HepG2 (cell line): Measurements from ENCODE around the gene TTC8. TPM values are rescaled to one million over a fixed set of nuclear protein-coding genes. Genes with fewer than 3 reads are reported as not detected.
A peak's percentile ranks its signal among the peaks of the same experiment; 100 is the strongest.

Experiments used
- ATAC-seq: fragments of 200-7000 bp; cut with Tn5 transposase; 3 replicates; pipeline ENCODE4 v1.9.1; 2020; ENCODE audit warnings: mild to moderate bottlenecking, moderate library complexity
- BruUV-seq: library from RNA; stranded (reverse); fragments of 400-500 nt; replicated peaks from 2 replicates; lab custom pipeline; 2021; lab: Mats Ljungman, UMichigan
- CTCF ChIA-PET: fragments of 300-600 bp; formaldehyde crosslinking; extraction: SDS; loops from one replicate; lab custom pipeline; 2021; ENCODE audit warnings: low total read pairs, inconsistent platforms, low intra/inter-chr PET ratio; lab: Yijun Ruan, JAX
- POLR2A ChIA-PET: fragments of 350-600 bp; sonication (Branson Sonifier 250); formaldehyde crosslinking; loops from one replicate; lab custom pipeline; 2020; ENCODE audit warnings: antibody characterized with exemption, inconsistent platforms; lab: Yijun Ruan, JAX
- DNase-seq: peaks from one replicate; pipeline ENCODE4 v3.0.0-alpha.2; 2015; ENCODE audit warnings: low spot score
- FAIRE-seq: peaks from 3 replicates; lab custom pipeline; 2011; peaks lifted over from hg19 to GRCh38; lab: Jason Lieb, UNC
- H2AFZ ChIP-seq: one replicate; pipeline ENCODE4 v1.6.1; 2011; ENCODE audit warnings: low read length, inconsistent platforms
- H3K27ac ChIP-seq: fragments of 300-600 bp; 3 replicates; pipeline ENCODE4 v1.8.0; 2011; ENCODE audit warnings: mixed run types, mild to moderate bottlenecking, mixed read lengths, low read length, inconsistent platforms; ENCODE audit not compliant: insufficient read depth; ENCODE audit errors: extremely low read length
- H3K27me3 ChIP-seq, 2 experiments: fragments of 200-600 bp in 1 of 2; 2 replicates in 1 of 2; 3 replicates in 1 of 2; pipeline versions ENCODE4 v1.6.0 to v1.8.0; 2011; ENCODE audit warnings: low read length in 2 of 2, mild to moderate bottlenecking in 2 of 2, moderate library complexity in 2 of 2, inconsistent platforms in 1 of 2; ENCODE audit not compliant: insufficient read depth in 2 of 2, control insufficient read depth in 1 of 2
- H3K36me3 ChIP-seq, 2 experiments: fragments of 200-600 bp in 1 of 2; replicated peaks in 1 of 2; 2 replicates in 1 of 2; 3 replicates in 1 of 2; pipeline versions ENCODE4 v1.5.1 to v1.8.0; 2011; ENCODE audit warnings: low read length in 2 of 2, inconsistent platforms in 1 of 2; ENCODE audit not compliant: insufficient read depth in 2 of 2, control insufficient read depth in 1 of 2
- H3K4me1 ChIP-seq: 2 replicates; pipeline ENCODE4 v1.5.1; 2012; ENCODE audit warnings: low read length, inconsistent platforms; ENCODE audit not compliant: insufficient read depth
- H3K4me2 ChIP-seq: 2 replicates; pipeline ENCODE4 v1.6.0; 2011; ENCODE audit warnings: low read depth, low read length, inconsistent platforms
- H3K4me3 ChIP-seq, 3 experiments: fragments of 200-600 bp in 1 of 3; sonication (generic), shearing (Covaris generic) in 1 of 3; replicated peaks in 1 of 3; 2 replicates each; pipeline ENCODE4 v1.5.1; 2011 to 2016; ENCODE audit warnings: low read length in 3 of 3, inconsistent platforms in 2 of 3, low read depth in 2 of 3, mild to moderate bottlenecking in 2 of 3, control low read depth in 1 of 3, mixed read lengths in 1 of 3; ENCODE audit not compliant: insufficient read depth in 1 of 3
- H3K79me2 ChIP-seq: one replicate; pipeline ENCODE4 v1.6.1; 2011; ENCODE audit warnings: low read length, inconsistent platforms; ENCODE audit not compliant: insufficient read depth
- H3K9ac ChIP-seq: 2 replicates; pipeline ENCODE4 v1.6.0; 2011; ENCODE audit warnings: mild to moderate bottlenecking, low read depth, low read length, inconsistent platforms; ENCODE audit not compliant: insufficient read depth
- H3K9me3 ChIP-seq: 2 replicates; pipeline ENCODE4 v1.5.1; 2012; ENCODE audit warnings: mild to moderate bottlenecking, low read length
- H4K20me1 ChIP-seq: 2 replicates; pipeline ENCODE4 v1.6.0; 2011; ENCODE audit warnings: inconsistent platforms, mild to moderate bottlenecking, low read length, moderate library complexity; ENCODE audit not compliant: insufficient read depth
- CCDC6 ChIP-seq: sonication (generic); formaldehyde crosslinking; IDR thresholded peaks from 2 replicates; pipeline ENCODE4 v1.8.1; 2022; ENCODE audit warnings: mild to moderate bottlenecking, missing genetic modification reagents, moderate library complexity
- ETV5 ChIP-seq: IDR thresholded peaks from 2 replicates; pipeline ENCODE4 v1.6.1; 2018; ENCODE audit warnings: missing biosample characterization, missing genetic modification reagents, inconsistent platforms, borderline replicate concordance
- GLI4 ChIP-seq: sonication (generic); formaldehyde crosslinking; IDR thresholded peaks from 2 replicates; pipeline ENCODE4 v1.5.1; 2020; ENCODE audit warnings: missing genetic modification reagents, mild to moderate bottlenecking, moderate library complexity, borderline replicate concordance
- HOXA9 ChIP-seq: sonication (generic); formaldehyde crosslinking; IDR thresholded peaks from 2 replicates; pipeline ENCODE4 v1.8.1; 2022; ENCODE audit warnings: missing genetic modification reagents, mild to moderate bottlenecking, moderate library complexity, borderline replicate concordance
- NBN ChIP-seq: fragments of 450-650 bp; conservative IDR thresholded peaks from 2 replicates; pipeline ENCODE4 v1.6.1; 2017
- NKX3-1 ChIP-seq: sonication (generic); formaldehyde crosslinking; IDR thresholded peaks from 2 replicates; pipeline ENCODE4 v1.5.0; 2020; ENCODE audit warnings: missing genetic modification reagents
- RFX3 ChIP-seq: IDR thresholded peaks from 2 replicates; pipeline ENCODE4 v1.6.1; 2016; ENCODE audit warnings: missing biosample characterization, missing genetic modification reagents
- ZFP62 ChIP-seq: sonication (generic); formaldehyde crosslinking; IDR thresholded peaks from 2 replicates; pipeline ENCODE4 v1.4.0; 2020; ENCODE audit warnings: missing genetic modification reagents
- ZNF614 ChIP-seq: IDR thresholded peaks from 2 replicates; pipeline ENCODE4 v1.6.1; 2018; ENCODE audit warnings: missing biosample characterization, missing genetic modification reagents, inconsistent platforms, borderline replicate concordance
- ZNF839 ChIP-seq: sonication (generic); formaldehyde crosslinking; IDR thresholded peaks from 2 replicates; pipeline ENCODE4 v1.4.0; 2020; ENCODE audit warnings: missing genetic modification reagents, mild to moderate bottlenecking, borderline replicate concordance
- WGBS: methylation state at CpG from one replicate; pipeline ENCODE4 v1.1.6; 2017; ENCODE audit warnings: low lambda C conversion rate; 5-methylcytosine and 5-hydroxymethylcytosine counted together
- in situ Hi-C: cut with HindIII; loops from 2 replicates; pipeline ENCODE4 v1.10.0; 2017; ENCODE audit warnings: low pct_unique_long_range_greater_than_20kb; ENCODE audit not compliant: extremely low pct_ligation_motif_present
- intact Hi-C: fragments of 100-400 bp; cut with micrococcal nuclease; formaldehyde crosslinking; loops from one replicate; pipeline ENCODE4 v1.10.0; 2022; ENCODE audit not compliant: unreplicated experiment
- polyA plus RNA-seq, 8 experiments: library from polyadenylated mRNA; depleted of rRNA in 3 of 8; stranded (reverse) in 7 of 8; unstranded in 1 of 8; fragments of >200 nt; fragmentation: Illumina TruSeq in 4 of 8; extraction: Trizol in 4 of 8; gene quantifications; 2 replicates each; pipeline versions ENCODE4 v1.2.1 to v1.2.3, GENCODE V29; 2011 to 2016; ENCODE audit warnings: low read depth in 4 of 8, missing spikeins in 1 of 8, mixed read lengths in 1 of 8; ENCODE audit not compliant: insufficient read depth in 1 of 8
- total RNA-seq, 5 experiments: library from RNA; depleted of rRNA; stranded (reverse); fragments of >200 nt; fragmentation: Illumina TruSeq; extraction: Trizol; gene quantifications; 2 replicates each; pipeline ENCODE4 v1.2.3, GENCODE V29; 2016; ENCODE audit warnings: low read depth in 1 of 5
- TF ChIP-seq, protein P1 (sequence below): IDR thresholded peaks from 2 replicates; pipeline ENCODE4 v1.6.1; 2016; ENCODE audit warnings: missing compliant biosample characterization, missing genetic modification reagents, borderline replicate concordance
- TF ChIP-seq, protein P2 (sequence below): sonication (generic); formaldehyde crosslinking; IDR thresholded peaks from 2 replicates; pipeline ENCODE4 v1.4.0; 2020; ENCODE audit warnings: missing genetic modification reagents
- TF ChIP-seq, protein P3 (sequence below): sonication (generic); formaldehyde crosslinking; conservative IDR thresholded peaks from 2 replicates; pipeline ENCODE4 v1.4.0; 2020; ENCODE audit warnings: missing genetic modification reagents

Gene TTC8
- total and polyA plus RNA-seq, 2 of the 13 experiments (the other 11 are each of a cell fraction or from before 2014, with no cell fraction given), result 13.8 to 15.2 TPM

DNA sequence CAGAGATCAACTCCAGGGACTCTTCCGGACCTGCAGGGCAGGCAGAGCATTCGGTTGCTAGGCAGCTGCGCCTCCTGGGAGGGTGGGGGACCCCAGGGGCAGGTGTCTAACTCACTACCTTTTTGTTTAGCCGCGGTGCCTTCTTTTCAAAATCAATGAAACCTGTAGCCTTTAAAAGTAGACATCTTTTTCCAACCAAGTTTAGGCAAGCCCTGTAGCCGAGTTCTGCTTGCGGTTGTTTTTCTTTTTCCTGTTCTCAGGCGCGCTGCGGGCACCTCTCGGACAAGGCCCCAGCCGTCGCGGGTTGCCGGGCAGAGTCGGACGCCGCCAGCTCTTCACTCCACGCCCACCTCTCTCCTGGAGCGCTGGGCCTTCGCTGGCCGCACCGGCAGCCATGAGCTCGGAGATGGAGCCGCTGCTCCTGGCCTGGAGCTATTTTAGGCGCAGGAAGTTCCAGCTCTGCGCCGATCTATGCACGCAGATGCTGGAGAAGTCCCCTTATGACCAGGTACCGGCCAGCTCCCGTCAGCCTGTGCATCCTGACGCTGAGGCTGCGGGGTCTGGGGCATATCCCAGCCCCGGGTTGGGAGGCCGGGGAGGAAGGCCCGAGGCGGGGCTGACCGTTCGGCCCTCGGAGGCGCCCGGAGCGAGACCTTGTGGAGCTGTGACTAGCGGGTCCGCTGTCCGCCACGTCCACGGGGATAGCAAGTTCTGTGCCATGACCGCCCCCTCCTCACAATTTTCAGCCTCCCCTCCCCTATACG lies at the start of gene TTC8 (continued):
- peak; percentile 81; the same call in 1 of the 2 replicates for TF ChIP-seq ZNF839 (CRISPR knock-in tag)
- TF ChIP-seq NBN, result no peak
- TF ChIP-seq GLI4 (CRISPR knock-in tag), result peak; percentile 79; the same call in 1 of the 2 replicates
- TF ChIP-seq, all 625 proteins: peak for 245

DNA sequence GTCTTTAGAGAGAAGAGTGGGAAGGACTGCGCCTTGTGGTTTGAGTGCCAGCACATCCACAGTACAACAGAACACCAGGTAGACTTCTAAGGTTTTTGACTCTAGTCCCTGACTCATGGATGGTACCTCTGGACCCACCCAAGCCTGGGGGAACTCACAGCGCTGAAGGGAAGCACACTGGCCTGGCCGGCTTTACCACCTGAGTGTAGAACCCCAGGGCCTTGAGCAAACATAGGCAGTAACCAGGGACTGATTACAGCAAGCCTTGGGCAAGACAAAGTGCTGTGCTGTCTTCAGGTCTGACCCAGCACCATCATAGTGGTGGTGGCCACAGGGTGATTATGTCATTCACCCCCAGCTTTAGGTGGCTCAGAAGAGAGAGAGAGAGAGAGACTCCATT lies 48.9 kb upstream of the TTC8 start:
- intact Hi-C loops (no loop called here), in situ Hi-C loops (no loop called here)
- ChIA-PET POLR2A (no interaction called here), CTCF (no interaction called here)
- Histone ChIP-seq H3K4me1 (no peaks in the 10 kb centered on the region), H3K27me3 (peaks cover 0 to 16% of the 10 kb centered on the region in 2 experiments; a peak in 3 of 5 replicates), H3K36me3 (no peaks in the 10 kb centered on the region), H3K79me2 (no peaks in the 10 kb centered on the region), H4K20me1 (no peaks in the 10 kb centered on the region), H3K4me3 (no peak overlapping the region), H3K9ac (no peak overlapping the region), H3K9me3 (no peaks in the 10 kb centered on the region), H2AFZ (no peak overlapping the region), H3K27ac (no peak overlapping the region), H3K4me2 (no peak overlapping the region)
- DNase-seq (no peak), FAIRE-seq (no peak), ATAC-seq (no peak)
- no TSS peak for BruUV-seq
- 100% methylated on average over 1 of the region's 3 CpGs for WGBS
- no peak for TF ChIP-seq HOXA9 (CRISPR knock-in tag)
- TF ChIP-seq ZNF614 (CRISPR knock-in tag), result no peak
- TF ChIP-seq ZFP62, result no peak
- TF ChIP-seq NKX3-1 (CRISPR knock-in tag), result no peak
- no peak for TF ChIP-seq RFX3 (CRISPR knock-in tag)
- TF ChIP-seq CCDC6, result no peak
- no peak for TF ChIP-seq ETV5 (CRISPR knock-in tag)
- TF ChIP-seq, protein P1, sequence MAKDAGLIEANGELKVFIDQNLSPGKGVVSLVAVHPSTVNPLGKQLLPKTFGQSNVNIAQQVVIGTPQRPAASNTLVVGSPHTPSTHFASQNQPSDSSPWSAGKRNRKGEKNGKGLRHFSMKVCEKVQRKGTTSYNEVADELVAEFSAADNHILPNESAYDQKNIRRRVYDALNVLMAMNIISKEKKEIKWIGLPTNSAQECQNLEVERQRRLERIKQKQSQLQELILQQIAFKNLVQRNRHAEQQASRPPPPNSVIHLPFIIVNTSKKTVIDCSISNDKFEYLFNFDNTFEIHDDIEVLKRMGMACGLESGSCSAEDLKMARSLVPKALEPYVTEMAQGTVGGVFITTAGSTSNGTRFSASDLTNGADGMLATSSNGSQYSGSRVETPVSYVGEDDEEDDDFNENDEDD (CRISPR knock-in tag), result no peak
- TF ChIP-seq, protein P2, sequence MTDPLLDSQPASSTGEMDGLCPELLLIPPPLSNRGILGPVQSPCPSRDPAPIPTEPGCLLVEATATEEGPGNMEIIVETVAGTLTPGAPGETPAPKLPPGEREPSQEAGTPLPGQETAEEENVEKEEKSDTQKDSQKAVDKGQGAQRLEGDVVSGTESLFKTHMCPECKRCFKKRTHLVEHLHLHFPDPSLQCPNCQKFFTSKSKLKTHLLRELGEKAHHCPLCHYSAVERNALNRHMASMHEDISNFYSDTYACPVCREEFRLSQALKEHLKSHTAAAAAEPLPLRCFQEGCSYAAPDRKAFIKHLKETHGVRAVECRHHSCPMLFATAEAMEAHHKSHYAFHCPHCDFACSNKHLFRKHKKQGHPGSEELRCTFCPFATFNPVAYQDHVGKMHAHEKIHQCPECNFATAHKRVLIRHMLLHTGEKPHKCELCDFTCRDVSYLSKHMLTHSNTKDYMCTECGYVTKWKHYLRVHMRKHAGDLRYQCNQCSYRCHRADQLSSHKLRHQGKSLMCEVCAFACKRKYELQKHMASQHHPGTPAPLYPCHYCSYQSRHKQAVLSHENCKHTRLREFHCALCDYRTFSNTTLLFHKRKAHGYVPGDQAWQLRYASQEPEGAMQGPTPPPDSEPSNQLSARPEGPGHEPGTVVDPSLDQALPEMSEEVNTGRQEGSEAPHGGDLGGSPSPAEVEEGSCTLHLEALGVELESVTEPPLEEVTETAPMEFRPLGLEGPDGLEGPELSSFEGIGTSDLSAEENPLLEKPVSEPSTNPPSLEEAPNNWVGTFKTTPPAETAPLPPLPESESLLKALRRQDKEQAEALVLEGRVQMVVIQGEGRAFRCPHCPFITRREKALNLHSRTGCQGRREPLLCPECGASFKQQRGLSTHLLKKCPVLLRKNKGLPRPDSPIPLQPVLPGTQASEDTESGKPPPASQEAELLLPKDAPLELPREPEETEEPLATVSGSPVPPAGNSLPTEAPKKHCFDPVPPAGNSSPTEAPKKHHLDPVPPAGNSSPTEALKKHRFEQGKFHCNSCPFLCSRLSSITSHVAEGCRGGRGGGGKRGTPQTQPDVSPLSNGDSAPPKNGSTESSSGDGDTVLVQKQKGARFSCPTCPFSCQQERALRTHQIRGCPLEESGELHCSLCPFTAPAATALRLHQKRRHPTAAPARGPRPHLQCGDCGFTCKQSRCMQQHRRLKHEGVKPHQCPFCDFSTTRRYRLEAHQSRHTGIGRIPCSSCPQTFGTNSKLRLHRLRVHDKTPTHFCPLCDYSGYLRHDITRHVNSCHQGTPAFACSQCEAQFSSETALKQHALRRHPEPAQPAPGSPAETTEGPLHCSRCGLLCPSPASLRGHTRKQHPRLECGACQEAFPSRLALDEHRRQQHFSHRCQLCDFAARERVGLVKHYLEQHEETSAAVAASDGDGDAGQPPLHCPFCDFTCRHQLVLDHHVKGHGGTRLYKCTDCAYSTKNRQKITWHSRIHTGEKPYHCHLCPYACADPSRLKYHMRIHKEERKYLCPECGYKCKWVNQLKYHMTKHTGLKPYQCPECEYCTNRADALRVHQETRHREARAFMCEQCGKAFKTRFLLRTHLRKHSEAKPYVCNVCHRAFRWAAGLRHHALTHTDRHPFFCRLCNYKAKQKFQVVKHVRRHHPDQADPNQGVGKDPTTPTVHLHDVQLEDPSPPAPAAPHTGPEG, result no peak
- TF ChIP-seq, protein P3, sequence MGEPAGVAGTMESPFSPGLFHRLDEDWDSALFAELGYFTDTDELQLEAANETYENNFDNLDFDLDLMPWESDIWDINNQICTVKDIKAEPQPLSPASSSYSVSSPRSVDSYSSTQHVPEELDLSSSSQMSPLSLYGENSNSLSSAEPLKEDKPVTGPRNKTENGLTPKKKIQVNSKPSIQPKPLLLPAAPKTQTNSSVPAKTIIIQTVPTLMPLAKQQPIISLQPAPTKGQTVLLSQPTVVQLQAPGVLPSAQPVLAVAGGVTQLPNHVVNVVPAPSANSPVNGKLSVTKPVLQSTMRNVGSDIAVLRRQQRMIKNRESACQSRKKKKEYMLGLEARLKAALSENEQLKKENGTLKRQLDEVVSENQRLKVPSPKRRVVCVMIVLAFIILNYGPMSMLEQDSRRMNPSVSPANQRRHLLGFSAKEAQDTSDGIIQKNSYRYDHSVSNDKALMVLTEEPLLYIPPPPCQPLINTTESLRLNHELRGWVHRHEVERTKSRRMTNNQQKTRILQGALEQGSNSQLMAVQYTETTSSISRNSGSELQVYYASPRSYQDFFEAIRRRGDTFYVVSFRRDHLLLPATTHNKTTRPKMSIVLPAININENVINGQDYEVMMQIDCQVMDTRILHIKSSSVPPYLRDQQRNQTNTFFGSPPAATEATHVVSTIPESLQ (CRISPR knock-in tag), result no peak
